H1 (cell line): ENCODE measurements around the gene PDX1. TPM values are rescaled to one million over a fixed set of nuclear protein-coding genes. Genes with fewer than 3 reads are reported as not detected.

Experiments used
- GABPA ChIP-seq: IDR thresholded peaks from 2 replicates; pipeline ENCODE4 v1.6.1; 2011; ENCODE audit warnings: mild to moderate bottlenecking, low read length, moderate library complexity, borderline replicate concordance; ENCODE audit not compliant: insufficient read depth
- polyA plus RNA-seq, 7 experiments: library from polyadenylated mRNA; depleted of rRNA in 3 of 7; stranded (reverse) in 5 of 7; unstranded in 2 of 7; fragments of >200 nt in 5 of 7; fragments of 200-250 nt in 2 of 7; gene quantifications; 1 replicate in 5 of 7; 2 replicates in 1 of 7; 4 replicates in 1 of 7; pipeline versions ENCODE4 v1.2.1 to v1.2.3, GENCODE V29; 2011 to 2013; ENCODE audit warnings: missing spikeins in 2 of 7, mixed read lengths in 2 of 7
- total RNA-seq: library from RNA; stranded (reverse); fragmentation: NEBNext Ultra II Directional; extraction: Animal tissue kit (Norgen Biotek cat#: 25700); gene quantifications from 2 replicates; pipeline ENCODE4 v1.2.1, GENCODE V29; 2021
- TF ChIP-seq, protein P1 (sequence below): IDR thresholded peaks from 2 replicates; pipeline ENCODE4 v1.6.1; 2012; ENCODE audit warnings: low read length, inconsistent platforms
- TF ChIP-seq, protein P2 (sequence below): IDR thresholded peaks from 2 replicates; pipeline ENCODE4 v1.6.1; 2011; ENCODE audit warnings: low read depth, mild to moderate bottlenecking, low read length; ENCODE audit not compliant: insufficient read depth

The PDX1 gene
- total and polyA plus RNA-seq, 2 of the 8 experiments (the other 6 are each of a cell fraction or from before 2014, with no cell fraction given): not detected

DNA sequence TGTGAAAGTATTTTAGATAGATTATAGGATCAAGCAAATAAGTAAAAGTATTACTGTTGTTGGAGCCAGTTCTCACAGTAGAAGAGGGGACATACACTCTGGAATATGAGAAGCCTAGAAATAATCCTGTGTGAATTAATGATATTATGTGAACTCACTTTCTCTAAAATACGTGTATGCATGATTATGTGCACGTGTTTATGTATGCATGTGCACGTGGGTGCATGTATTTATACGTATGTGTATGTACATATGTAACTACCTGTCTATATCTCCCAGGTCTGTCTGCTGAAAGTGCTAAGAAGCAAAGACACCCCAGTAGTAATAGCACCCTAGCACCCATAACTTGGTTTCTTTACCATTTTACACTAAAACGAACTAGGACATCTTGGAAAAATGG, 41.5 kb upstream of the PDX1 start (continued):
- no peak for TF ChIP-seq GABPA
- TF ChIP-seq, protein P1, sequence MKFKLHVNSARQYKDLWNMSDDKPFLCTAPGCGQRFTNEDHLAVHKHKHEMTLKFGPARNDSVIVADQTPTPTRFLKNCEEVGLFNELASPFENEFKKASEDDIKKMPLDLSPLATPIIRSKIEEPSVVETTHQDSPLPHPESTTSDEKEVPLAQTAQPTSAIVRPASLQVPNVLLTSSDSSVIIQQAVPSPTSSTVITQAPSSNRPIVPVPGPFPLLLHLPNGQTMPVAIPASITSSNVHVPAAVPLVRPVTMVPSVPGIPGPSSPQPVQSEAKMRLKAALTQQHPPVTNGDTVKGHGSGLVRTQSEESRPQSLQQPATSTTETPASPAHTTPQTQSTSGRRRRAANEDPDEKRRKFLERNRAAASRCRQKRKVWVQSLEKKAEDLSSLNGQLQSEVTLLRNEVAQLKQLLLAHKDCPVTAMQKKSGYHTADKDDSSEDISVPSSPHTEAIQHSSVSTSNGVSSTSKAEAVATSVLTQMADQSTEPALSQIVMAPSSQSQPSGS: no peak
- TF ChIP-seq, protein P2, sequence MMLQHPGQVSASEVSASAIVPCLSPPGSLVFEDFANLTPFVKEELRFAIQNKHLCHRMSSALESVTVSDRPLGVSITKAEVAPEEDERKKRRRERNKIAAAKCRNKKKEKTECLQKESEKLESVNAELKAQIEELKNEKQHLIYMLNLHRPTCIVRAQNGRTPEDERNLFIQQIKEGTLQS: no peak
- TF ChIP-seq, all 59 proteins: peak for 0
